Gastrocnemius medialis (tissue), 4 donors: ENCODE measurements around the gene GNB1. TPM values are rescaled to one million over a fixed set of nuclear protein-coding genes. Genes with fewer than 3 reads are reported as not detected.
"Not testable (repeated sequence)": the region's sequence is repeated elsewhere in the genome, so short reads cannot be mapped to it uniquely, and the experiment has no call there.

Source experiments
- ATAC-seq, 2 donors: fragments of 150-250 bp; one replicate each; pipeline ENCODE4 v1.9.1; 2016
- DNase-seq, 2 donors: peaks; one replicate each; pipeline ENCODE4 v3.0.0-alpha.2; 2019
- H3K27ac ChIP-seq, 4 donors: fragments of 200-600 bp; sonication (generic); 1 replicate in 1 of 4; 2 replicates in 3 of 4; pipeline ENCODE4 v1.5.1; 2016 to 2018; ENCODE audit warnings: mild to moderate bottlenecking in 2 of 4, moderate library complexity in 1 of 4
- H3K27me3 ChIP-seq, 3 donors: fragments of 200-600 bp; sonication (generic) in 2 of 3; 1 replicate in 1 of 3; 2 replicates in 2 of 3; pipeline versions ENCODE4 v1.5.1 to v1.6.0; 2016 to 2019; ENCODE audit warnings: mild to moderate bottlenecking in 1 of 3, moderate library complexity in 1 of 3
- H3K36me3 ChIP-seq, 2 donors: fragments of 200-600 bp; sonication (generic) in 1 of 2; one replicate each; pipeline ENCODE4 v1.5.1; 2017 to 2018
- H3K4me1 ChIP-seq, 2 donors: fragments of 200-600 bp; sonication (generic) in 1 of 2; one replicate each; pipeline ENCODE4 v1.5.1; 2016 to 2017; ENCODE audit warnings: mild to moderate bottlenecking in 2 of 2
- H3K4me3 ChIP-seq, 4 donors: fragments of 200-600 bp; sonication (generic) in 3 of 4; 1 replicate in 1 of 4; 2 replicates in 3 of 4; pipeline ENCODE4 v1.5.1; 2016 to 2019; ENCODE audit warnings: mild to moderate bottlenecking in 2 of 4
- H3K9me3 ChIP-seq, 3 donors: fragments of 200-600 bp; sonication (generic) in 2 of 3; 1 replicate in 1 of 3; 2 replicates in 2 of 3; pipeline ENCODE4 v1.5.1; 2016 to 2019
- CTCF ChIP-seq, 5 experiments: fragments of 450-650 bp in 3 of 5; fragments of 200-600 bp in 2 of 5; sonication (generic) in 2 of 5; IDR thresholded peaks in 4 of 5; conservative IDR thresholded peaks in 1 of 5; 1 replicate in 4 of 5; 2 replicates in 1 of 5; pipeline ENCODE4 v1.5.1; 2016 to 2019; ENCODE audit warnings: antibody characterized with exemption in 5 of 5, mild to moderate bottlenecking in 3 of 5, moderate library complexity in 3 of 5
- POLR2A ChIP-seq, 2 donors: fragments of 450-650 bp; IDR thresholded peaks; one replicate each; pipeline ENCODE4 v1.6.1; 2017; ENCODE audit warnings: antibody characterized with exemption in 2 of 2, mild to moderate bottlenecking in 2 of 2, moderate library complexity in 2 of 2
- in situ Hi-C, 4 donors: fragments of 200-750 bp; cut with MboI; loops; one replicate each; pipeline versions ENCODE4 v1.15.0 to v1.8.0; 2017; ENCODE audit warnings: low sequenced_read_pairs in 4 of 4
- intact Hi-C: fragments of 100-400 bp; cut with DNase I; formaldehyde crosslinking; loops from one replicate; pipeline ENCODE4 v1.15.1; 2023; ENCODE audit warnings: low total_unique reads
- total RNA-seq, 4 donors: library from RNA; depleted of rRNA; stranded (reverse); fragments of >200 nt; gene quantifications; one replicate each; pipeline versions ENCODE4 v1.1.0 to v1.2.3, GENCODE V29; 2016

The GNB1 gene
- total RNA-seq, 4 donors from 2014 or later, result 29.9 to 44.1 (median 37.2) TPM

DNA sequence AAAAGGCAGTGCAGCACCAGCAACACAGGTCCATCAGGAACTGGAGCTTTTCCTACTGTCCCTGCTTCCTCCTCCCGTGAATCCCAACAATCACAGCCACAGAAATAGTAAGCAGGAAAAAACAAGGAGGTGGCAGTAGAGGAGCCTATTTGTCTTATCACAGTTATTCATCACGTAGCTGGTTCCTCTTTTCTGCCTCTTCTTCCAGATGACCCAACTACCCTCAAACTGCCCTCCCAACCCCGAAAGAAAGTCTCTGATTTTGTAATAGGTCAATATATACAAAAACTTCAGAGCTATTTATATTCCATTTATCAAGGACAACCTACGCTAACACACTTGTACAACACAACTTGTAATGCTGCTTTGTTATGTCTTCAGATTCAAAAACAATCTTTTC, 21.4 kb downstream of the GNB1 start:
- DNase-seq (no peak), ATAC-seq (no peak)
- peaks cover 42 to 53% of the 10 kb centered on the region in 2 donors for H3K4me1 ChIP-seq
- no peak overlapping the region for H3K4me3 ChIP-seq
- H3K36me3 ChIP-seq, result no peaks in the 10 kb centered on the region
- no peak overlapping the region for H3K27ac ChIP-seq
- intact Hi-C loops (no loop called here), in situ Hi-C loops (no loop called here)
- TF ChIP-seq POLR2A (IDR thresholded peaks at IDR 0.05) (no peak), CTCF (IDR thresholded peaks at IDR 0.05 in 4 of 5, conservative IDR thresholded peaks at IDR 0.05 in 1 of 5) (no peak)
- H3K27me3 ChIP-seq, result no peaks in the 10 kb centered on the region
- no peaks in the 10 kb centered on the region for H3K9me3 ChIP-seq

GRCh38 chr1:1867164-1867563, 23.7 kb downstream of the GNB1 start:
- intact Hi-C loops, result no loop called here
- Histone ChIP-seq H3K9me3 (no peaks in the 10 kb centered on the region), H3K27ac (no peak overlapping the region), H3K27me3 (no peaks in the 10 kb centered on the region), H3K4me1 (peaks cover 39 to 44% of the 10 kb centered on the region in 2 donors), H3K36me3 (no peaks in the 10 kb centered on the region), H3K4me3 (no peak overlapping the region)
- ATAC-seq, result no peak
- no peak for TF ChIP-seq CTCF (IDR thresholded peaks at IDR 0.05 in 4 of 5, conservative IDR thresholded peaks at IDR 0.05 in 1 of 5)
- TF ChIP-seq POLR2A (IDR thresholded peaks at IDR 0.05), result no peak
- no peak for DNase-seq
- in situ Hi-C loops, result no loop called here

GRCh38 chr1:1862905-1863547, 27.9 kb downstream of the GNB1 start:
- Histone ChIP-seq H3K4me1 (peaks cover 46 to 49% of the 10 kb centered on the region in 2 donors), H3K27ac (peak overlapping the region in 3 of 4 donors; percentile 16 to 76 (median 47)), H3K4me3 (no peak overlapping the region), H3K36me3 (no peaks in the 10 kb centered on the region), H3K9me3 (no peaks in the 10 kb centered on the region), H3K27me3 (no peaks in the 10 kb centered on the region)
- ATAC-seq (no peak), DNase-seq (no peak)
- in situ Hi-C loops (no loop called here), intact Hi-C loops (no loop called here)
- no peak for TF ChIP-seq POLR2A (IDR thresholded peaks at IDR 0.05)
- no peak for TF ChIP-seq CTCF (IDR thresholded peaks at IDR 0.05 in 4 of 5, conservative IDR thresholded peaks at IDR 0.05 in 1 of 5)

- DNase-seq, in situ Hi-C loops, intact Hi-C loops, H3K27me3 ChIP-seq, ATAC-seq, H3K4me3 ChIP-seq, H3K9me3 ChIP-seq, H3K36me3 ChIP-seq: not testable (repeated sequence)
- peak overlapping the region; percentile 3 to 76 (median 44) for H3K27ac ChIP-seq
- peaks cover 58 to 61% of the 10 kb centered on the region in 2 donors for H3K4me1 ChIP-seq
Measured at GRCh38 chr1:1861761-1862310, 29.1 kb downstream of the GNB1 start.

DNA sequence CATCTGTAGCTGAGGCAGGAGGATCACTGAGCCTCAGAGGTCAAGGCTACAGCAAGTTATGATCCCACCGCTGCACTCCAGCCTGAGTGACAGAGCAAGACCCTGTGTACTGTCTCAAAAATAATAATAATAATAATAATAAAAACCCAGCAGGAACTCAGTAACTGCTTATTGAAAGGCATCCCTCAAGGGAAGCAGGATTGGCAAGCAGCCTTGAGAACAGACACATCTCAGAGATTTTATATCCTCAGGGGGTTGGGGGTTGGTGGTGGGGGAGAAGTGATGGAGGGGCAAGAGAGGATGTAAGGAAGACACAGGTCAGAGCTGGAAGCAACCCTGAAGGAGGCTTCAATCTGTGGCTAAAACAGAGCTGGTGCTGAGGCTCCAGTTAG, 29.6 kb downstream of the GNB1 start:
- no peak overlapping the region for H3K4me3 ChIP-seq
- no peak for DNase-seq
- no peak for ATAC-seq
- intact Hi-C loops, result no loop called here
- TF ChIP-seq CTCF (IDR thresholded peaks at IDR 0.05 in 4 of 5, conservative IDR thresholded peaks at IDR 0.05 in 1 of 5) (no peak), POLR2A (IDR thresholded peaks at IDR 0.05) (no peak)
- H3K36me3 ChIP-seq, result no peaks in the 10 kb centered on the region
- in situ Hi-C loops, result no loop called here
- H3K4me1 ChIP-seq, result peaks cover 62 to 64% of the 10 kb centered on the region in 2 donors
- no peaks in the 10 kb centered on the region for H3K9me3 ChIP-seq
- no peaks in the 10 kb centered on the region for H3K27me3 ChIP-seq
- H3K27ac ChIP-seq, result peak overlapping the region in 3 of 4 donors; percentile 47 to 76 (median 74)

DNA sequence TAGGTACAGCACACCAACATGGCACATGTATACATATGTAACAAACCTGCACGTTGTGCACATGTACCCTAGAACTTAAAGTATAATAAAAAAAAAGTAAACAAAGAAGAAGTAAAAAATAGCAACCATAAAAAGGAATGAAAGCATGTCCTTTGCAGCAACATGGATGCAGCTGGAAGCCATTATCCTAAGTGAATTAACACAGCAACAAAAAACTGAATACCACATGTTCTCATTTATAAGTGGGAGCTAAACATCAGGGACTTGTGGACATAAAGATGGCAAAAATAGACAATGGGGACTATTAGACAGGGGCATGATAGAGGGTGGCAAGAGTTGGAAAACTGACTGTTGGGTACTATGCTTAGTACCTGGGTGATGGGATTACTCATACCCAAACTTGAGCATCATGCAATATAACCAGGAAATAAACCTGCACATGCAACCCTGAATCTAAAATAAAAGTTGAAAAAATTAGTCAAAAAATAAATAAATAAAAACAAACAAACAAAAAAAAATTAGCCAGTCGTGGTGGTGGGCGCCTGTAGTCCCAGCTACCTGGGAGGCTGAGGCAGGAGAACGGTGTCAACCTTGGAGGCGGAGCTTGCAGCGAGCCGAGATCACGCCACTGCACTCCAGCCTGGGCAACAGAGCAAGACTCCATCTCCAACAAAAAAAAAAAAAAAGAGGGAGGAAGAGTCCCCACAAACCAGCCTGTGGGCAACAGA, 30.8 kb downstream of the GNB1 start:
- H3K27me3 ChIP-seq, H3K36me3 ChIP-seq, ATAC-seq, DNase-seq, H3K9me3 ChIP-seq, H3K4me3 ChIP-seq, in situ Hi-C loops: not testable (repeated sequence)
- peaks cover 61 to 64% of the 10 kb centered on the region in 2 donors for H3K4me1 ChIP-seq
- intact Hi-C loops, result loop anchor here (5.0 kb wide), 1 partner anchor 32 kb away; the partner anchor contains the start of gene GNB1
- peak overlapping the region; percentile 67 to 76 (median 74) for H3K27ac ChIP-seq
